Embryonic facial prominence (tissue), 1 donor: ENCODE results near the gene AP1AR.

Source experiments
- DNase-seq: peaks from one replicate; pipeline ENCODE4 v3.0.0-alpha.2; 2016; ENCODE audit errors: extremely low spot score

The AP1AR gene

GRCh38 chr4:112222219-112222955, 9.2 kb upstream of the AP1AR start:
- no peak for DNase-seq

GRCh38 chr4:112225157-112225556, 6.4 kb upstream of the AP1AR start:
- no peak for DNase-seq

GRCh38 chr4:112230879-112231778, 458 bp upstream of the AP1AR start:
- peak; percentile 91 for DNase-seq

- DNase-seq = peak; percentile 71
Observed at GRCh38 chr4:112234952-112235609, 3.5 kb downstream of the AP1AR start.

GRCh38 chr4:112236040-112236439, 4.5 kb downstream of the AP1AR start:
- no peak for DNase-seq

DNA sequence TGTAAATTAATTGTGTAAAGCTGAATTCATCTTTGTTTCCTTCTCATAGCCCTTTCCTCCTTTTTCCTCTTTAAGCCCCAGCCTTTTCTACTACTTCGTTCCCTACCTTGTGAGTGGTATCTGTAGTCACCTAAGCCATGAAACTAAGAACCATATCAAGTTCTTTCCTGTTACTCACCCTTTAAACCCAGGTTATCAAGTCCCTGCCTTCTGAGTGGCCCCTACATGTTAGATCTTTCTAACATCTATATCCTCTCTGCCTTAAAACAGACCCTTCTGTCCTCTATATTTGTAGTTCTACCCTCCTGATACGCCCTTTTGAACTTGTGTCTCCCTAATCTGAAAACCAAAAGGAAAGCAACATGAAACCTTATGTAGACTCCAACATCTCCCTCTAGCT, 7.2 kb downstream of the AP1AR start:
- no peak for DNase-seq

DNA sequence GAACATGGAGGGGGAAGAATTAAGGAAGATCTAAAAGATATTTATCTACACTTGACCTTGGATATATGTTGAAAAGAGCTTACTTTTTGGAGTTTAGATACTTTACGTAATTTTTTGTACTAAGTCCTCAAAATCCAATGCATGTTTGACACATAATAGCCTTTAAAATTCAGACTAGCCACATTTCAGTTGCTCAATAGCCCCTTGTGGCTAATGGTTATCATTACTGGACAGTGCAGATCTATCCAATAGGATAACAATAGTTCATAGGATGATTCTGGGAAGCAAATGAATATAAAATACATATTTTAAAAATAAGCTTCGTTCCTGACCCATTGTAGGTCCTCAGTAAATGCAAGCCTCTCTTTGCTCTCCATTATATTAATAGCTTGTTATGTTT, 13.8 kb downstream of the AP1AR start:
- no peak for DNase-seq

DNA sequence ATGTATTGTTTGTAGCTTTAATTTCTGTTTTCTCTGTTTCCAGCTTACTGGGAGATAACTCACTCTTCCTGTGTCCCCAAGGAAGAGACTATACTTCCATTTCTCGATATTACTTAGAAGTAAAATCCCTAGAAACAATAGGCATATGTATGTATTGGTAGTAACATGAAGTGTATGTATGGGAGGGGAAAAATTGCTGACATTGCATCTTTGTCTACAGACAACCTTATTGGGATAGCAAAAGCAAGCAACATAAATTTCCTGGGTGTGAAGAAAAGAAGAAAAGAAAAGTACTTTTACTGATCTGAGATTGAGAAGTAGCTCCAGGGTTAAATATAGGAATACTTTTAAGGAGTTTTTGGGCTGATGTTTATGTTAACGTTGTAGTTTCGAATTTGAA, 15.4 kb downstream of the AP1AR start:
- no peak for DNase-seq

GRCh38 chr4:112251019-112251643, 19.5 kb downstream of the AP1AR start:
- DNase-seq = no peak

DNA sequence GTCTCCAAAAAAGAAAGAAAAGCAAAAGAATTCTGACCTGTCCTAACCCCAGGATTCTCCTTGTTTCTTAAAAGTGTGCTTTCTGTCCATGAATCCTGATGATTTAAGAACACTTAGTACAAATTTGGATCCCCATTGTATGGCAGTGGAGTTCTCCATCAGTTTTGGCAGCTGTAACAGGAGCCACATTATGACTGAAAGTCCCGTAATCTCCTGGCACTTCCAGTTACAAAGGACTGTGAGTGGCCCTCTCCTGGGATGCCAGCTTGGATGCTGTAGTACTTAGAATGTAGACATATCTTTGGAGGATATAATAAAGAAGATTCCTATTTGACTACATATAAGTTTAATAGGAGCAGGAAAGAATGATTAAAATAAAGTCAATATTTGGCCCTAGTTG, 20.6 kb downstream of the AP1AR start:
- no peak for DNase-seq

GRCh38 chr4:112253382-112254000, 21.9 kb downstream of the AP1AR start:
- DNase-seq = no peak

GRCh38 chr4:112257098-112257497, 25.5 kb downstream of the AP1AR start:
- DNase-seq = no peak

DNA sequence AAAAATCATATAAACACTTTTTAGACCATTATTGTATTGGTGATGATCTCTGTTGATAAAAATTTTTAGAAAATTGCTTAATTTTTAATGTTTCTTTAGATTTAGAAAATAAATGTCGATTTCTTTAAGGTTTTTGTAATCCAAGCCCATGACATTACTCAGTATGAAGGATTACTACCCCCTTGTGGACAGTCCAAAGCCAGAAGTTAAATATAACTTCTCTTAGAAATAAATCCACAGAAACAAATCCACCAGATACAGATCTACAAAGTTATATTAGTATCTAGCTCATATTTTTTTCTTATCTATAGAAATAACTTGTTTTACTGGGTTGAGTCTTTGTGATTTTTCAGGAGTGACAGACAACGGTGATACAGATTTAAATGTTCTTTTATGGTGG, 35.2 kb downstream of the AP1AR start:
- no peak for DNase-seq

DNA sequence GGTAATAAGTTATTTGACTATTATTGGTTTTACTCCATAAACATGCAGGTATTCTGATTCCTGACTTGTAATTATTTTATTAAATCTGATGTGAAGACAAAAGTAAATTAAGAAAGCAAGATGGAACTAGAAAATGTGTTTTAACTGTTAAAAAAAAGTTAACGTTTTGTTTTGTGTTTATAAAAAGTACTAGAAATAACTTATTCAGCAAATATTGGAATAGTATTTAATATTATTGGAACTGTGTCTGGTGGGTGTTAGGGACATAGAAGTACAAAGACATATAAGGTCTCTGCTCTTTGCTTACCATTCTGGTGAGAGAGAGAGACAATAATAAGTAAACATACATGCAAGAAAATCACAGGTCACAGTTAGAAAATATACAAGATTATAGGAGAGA, 38.5 kb downstream of the AP1AR start:
- DNase-seq = no peak

- no peak for DNase-seq
Observed at GRCh38 chr4:112270640-112271421, 39.2 kb downstream of the AP1AR start.

DNA sequence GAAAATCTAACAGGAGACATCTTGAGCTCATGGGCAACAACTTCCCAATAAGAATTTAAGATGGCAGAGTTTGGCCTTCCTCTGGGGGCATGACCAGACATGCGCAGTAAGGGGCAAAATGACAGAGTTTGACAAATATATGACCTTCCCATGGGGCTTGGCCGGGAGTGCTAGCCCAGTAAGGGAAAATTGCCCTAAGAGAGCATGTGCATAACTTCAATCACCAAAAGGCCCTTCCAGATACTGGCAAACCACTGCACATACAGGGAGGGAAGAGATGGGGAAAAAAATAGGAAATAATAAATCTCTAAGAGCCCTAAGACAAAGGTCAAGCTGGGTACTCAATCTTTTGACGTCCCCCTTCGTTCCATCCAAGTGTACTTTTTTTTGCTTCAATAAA, 40.7 kb downstream of the AP1AR start:
- DNase-seq = no peak

GRCh38 chr4:112274959-112275358, 43.4 kb downstream of the AP1AR start:
- DNase-seq = no peak

GRCh38 chr4:112276113-112276512, 44.5 kb downstream of the AP1AR start:
- no peak for DNase-seq

DNA sequence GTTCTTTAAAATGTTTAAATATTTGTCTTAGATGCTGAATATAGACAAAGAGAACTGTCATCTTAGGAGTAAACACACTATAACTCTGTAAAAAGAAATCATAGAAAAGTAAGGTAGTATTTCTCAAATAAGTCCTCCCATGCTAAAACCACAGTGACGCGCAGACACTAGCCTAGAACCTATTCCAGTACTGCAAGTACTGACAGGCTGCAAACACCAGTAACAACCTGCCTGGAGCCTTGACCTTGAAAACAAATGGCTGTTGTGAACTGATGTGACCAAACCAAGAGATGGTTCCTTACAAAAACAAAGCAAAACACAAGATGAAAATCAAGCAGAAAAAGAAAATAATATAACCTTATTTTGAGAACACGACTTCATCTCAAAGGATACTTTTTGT, 45.6 kb downstream of the AP1AR start:
- no peak for DNase-seq

DNA sequence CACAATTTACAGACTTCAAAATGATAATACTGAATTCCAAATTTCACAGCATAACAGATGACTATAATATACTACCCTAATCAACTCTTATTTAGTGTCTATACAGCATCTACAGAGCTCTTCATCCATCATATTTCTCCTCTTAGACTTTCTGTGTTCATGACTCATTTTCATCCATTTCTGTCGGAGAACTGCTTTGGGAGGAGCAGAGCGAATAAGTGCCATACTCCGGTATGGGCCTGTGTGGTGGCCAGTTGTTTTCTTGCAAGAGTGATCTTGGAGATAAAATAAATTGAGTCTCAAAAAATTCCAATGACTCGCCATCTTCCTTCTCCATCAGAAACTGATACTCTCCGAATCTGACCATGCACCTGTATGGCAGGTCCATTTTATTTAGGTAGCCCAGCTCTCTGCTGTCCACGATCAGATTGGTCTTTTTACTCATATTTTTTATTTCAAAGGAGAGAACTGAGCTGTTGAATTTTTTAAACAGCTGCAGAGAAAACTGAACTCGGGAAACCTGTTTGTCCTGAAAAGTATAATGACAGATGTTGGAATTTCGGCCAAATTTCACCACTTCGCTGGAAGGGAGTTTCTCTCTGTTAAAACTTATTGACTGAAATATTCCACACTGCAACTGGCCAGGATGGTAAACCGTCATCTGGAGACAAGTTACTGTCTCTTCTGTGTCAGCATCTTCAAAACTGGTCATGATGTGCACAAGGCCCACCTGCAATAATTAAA, 46.3 kb downstream of the AP1AR start:
- no peak for DNase-seq
